ENCODE data around the gene TBC1D21. TPM values are rescaled to one million over a fixed set of nuclear protein-coding genes. Genes with fewer than 3 reads are reported as not detected.

The TBC1D21 gene
- polyA plus RNA-seq, 1 donor from 2014 or later, result not detected

GRCh38 chr15:73904026-73904815 lies 30.9 kb downstream of the TBC1D21 start:
- no peaks in the 10 kb centered on the region for H3F3A ChIP-seq (ENCODE audit: insufficient read depth, low read length, poor library complexity, severe bottlenecking)
- no peaks in the 10 kb centered on the region for H4K20me1 ChIP-seq (ENCODE audit: insufficient read depth)
- H3K27ac ChIP-seq (ENCODE audit: low read length), result no peak overlapping the region
- H3K9ac ChIP-seq (ENCODE audit: low read length), result no peak overlapping the region
- H3K4me2 ChIP-seq (ENCODE audit: low read length), result no peak overlapping the region
- H3K36me3 ChIP-seq (ENCODE audit: insufficient read depth, low read length), result no peaks in the 10 kb centered on the region
- H3K79me2 ChIP-seq (replicated peaks; ENCODE audit: insufficient read depth, low read length), result no peaks in the 10 kb centered on the region
- H3K9me2 ChIP-seq (ENCODE audit: insufficient read depth, low read length), result no peaks in the 10 kb centered on the region
- no peak overlapping the region for H2AFZ ChIP-seq (ENCODE audit: low read depth, low read length)
- no peak for TF ChIP-seq SMC3 (conservative IDR thresholded peaks at IDR 0.05; ENCODE audit: poor library complexity)
- no peak for TF ChIP-seq RAD21 (conservative IDR thresholded peaks at IDR 0.05)
- no peak for TF ChIP-seq CTCF (IDR thresholded peaks at IDR 0.05; ENCODE audit: poor library complexity, severe bottlenecking)
- TF ChIP-seq POLR2AphosphoS5 (IDR thresholded peaks at IDR 0.05), result no peak
- no peak for TF ChIP-seq MXI1 (conservative IDR thresholded peaks at IDR 0.05; ENCODE audit: poor library complexity, severe bottlenecking)
- no peak for TF ChIP-seq REST (IDR thresholded peaks at IDR 0.05; ENCODE audit: borderline replicate concordance)
- TF ChIP-seq EP300 (conservative IDR thresholded peaks at IDR 0.05; ENCODE audit: poor library complexity, severe bottlenecking), result no peak
- no peak for TF ChIP-seq TAF1 (IDR thresholded peaks at IDR 0.05; ENCODE audit: low read depth)
- H3K27me3 ChIP-seq (ENCODE audit: insufficient read depth, low read depth, low read length), result no peaks in the 10 kb centered on the region
- H3K9me3 ChIP-seq (ENCODE audit: low read length), result no peaks in the 10 kb centered on the region
- no peak overlapping the region for H3K4me3 ChIP-seq (ENCODE audit: low read length)

- H3K36me3 ChIP-seq (ENCODE audit: insufficient read depth, low read length), result no peaks in the 10 kb centered on the region
- no peaks in the 10 kb centered on the region for H3F3A ChIP-seq (ENCODE audit: insufficient read depth, low read length, poor library complexity, severe bottlenecking)
- no peaks in the 10 kb centered on the region for H3K9me2 ChIP-seq (ENCODE audit: insufficient read depth, low read length)
- H2AFZ ChIP-seq (ENCODE audit: low read depth, low read length), result no peak overlapping the region
- H4K20me1 ChIP-seq (ENCODE audit: insufficient read depth), result no peaks in the 10 kb centered on the region
- no peaks in the 10 kb centered on the region for H3K79me2 ChIP-seq (replicated peaks; ENCODE audit: insufficient read depth, low read length)
- H3K4me3 ChIP-seq (ENCODE audit: low read length), result no peak overlapping the region
- no peak overlapping the region for H3K27ac ChIP-seq (ENCODE audit: low read length)
- H3K9ac ChIP-seq (ENCODE audit: low read length), result no peak overlapping the region
- H3K9me3 ChIP-seq (ENCODE audit: low read length), result no peaks in the 10 kb centered on the region
- no peak overlapping the region for H3K4me2 ChIP-seq (ENCODE audit: low read length)
- TF ChIP-seq EP300 (conservative IDR thresholded peaks at IDR 0.05; ENCODE audit: poor library complexity, severe bottlenecking) (no peak), RAD21 (conservative IDR thresholded peaks at IDR 0.05) (no peak), MXI1 (conservative IDR thresholded peaks at IDR 0.05; ENCODE audit: poor library complexity, severe bottlenecking) (no peak), REST (IDR thresholded peaks at IDR 0.05; ENCODE audit: borderline replicate concordance) (no peak), TAF1 (IDR thresholded peaks at IDR 0.05; ENCODE audit: low read depth) (no peak), CTCF (IDR thresholded peaks at IDR 0.05; ENCODE audit: poor library complexity, severe bottlenecking) (no peak), EZH2 (IDR thresholded peaks at IDR 0.05; ENCODE audit: borderline replicate concordance, insufficient read depth, low read length, poor library complexity, severe bottlenecking) (no peak), SMC3 (conservative IDR thresholded peaks at IDR 0.05; ENCODE audit: poor library complexity) (no peak), POLR2AphosphoS5 (IDR thresholded peaks at IDR 0.05) (no peak)
- H3K27me3 ChIP-seq (ENCODE audit: insufficient read depth, low read depth, low read length), result no peaks in the 10 kb centered on the region
Measured at GRCh38 chr15:73905225-73905827, 32.0 kb downstream of the TBC1D21 start.

Data from neural cell (in vitro differentiated cells).